ENCODE results near the gene RAD9B. TPM values are rescaled to one million over a fixed set of nuclear protein-coding genes. Genes with fewer than 3 reads are reported as not detected.

Gene RAD9B
- total RNA-seq, 1 experiment from 2014 or later = 2.1 TPM

Other genes starting within 250 kb of the RAD9B start
- gene ATP2A2, start 221.1 kb upstream of the RAD9B start, total RNA-seq (2014; rRNA removed; shearing (Covaris generic)) = 93.0 and 108 TPM in 2 replicates
- 81.1 and 103 TPM in 2 replicates for gene ANAPC7, start 98.6 kb upstream of the RAD9B start, total RNA-seq (2014; rRNA removed; shearing (Covaris generic))
- 411 and 467 TPM in 2 replicates for gene ARPC3, start 52.0 kb upstream of the RAD9B start, total RNA-seq (2014; rRNA removed; shearing (Covaris generic))
- 47.8 and 58.1 TPM in 2 replicates for gene GPN3, start 34.1 kb upstream of the RAD9B start, total RNA-seq (2014; rRNA removed; shearing (Covaris generic))
- gene FAM216A, start 33.5 kb upstream of the RAD9B start, total RNA-seq (2014; rRNA removed; shearing (Covaris generic)) = 13.5 and 19.4 TPM in 2 replicates
- gene VPS29, start 220 bp upstream of the RAD9B start, total RNA-seq (2014; rRNA removed; shearing (Covaris generic)) = 124 and 205 TPM in 2 replicates
- gene PPTC7, start 81.0 kb downstream of the RAD9B start, total RNA-seq (2014; rRNA removed; shearing (Covaris generic)) = 2.7 and 3.6 TPM in 2 replicates
- gene TCTN1, start 111.8 kb downstream of the RAD9B start, total RNA-seq (2014; rRNA removed; shearing (Covaris generic)) = 48.9 and 94.0 TPM in 2 replicates
- 0.14 and 0.95 TPM in 2 replicates for gene HVCN1, start 186.8 kb downstream of the RAD9B start, total RNA-seq (2014; rRNA removed; shearing (Covaris generic))
- gene PPP1CC, start 240.6 kb downstream of the RAD9B start, total RNA-seq (2014; rRNA removed; shearing (Covaris generic)) = 195 and 212 TPM in 2 replicates